Fibroblast of villous mesenchyme (primary cell): ENCODE measurements around the gene ABHD3. TPM values are rescaled to one million over a fixed set of nuclear protein-coding genes. Genes with fewer than 3 reads are reported as not detected.
"Not testable (repeated sequence)": the region's sequence is repeated elsewhere in the genome, so short reads cannot be mapped to it uniquely, and the experiment has no call there.

Experiments used
- DNase-seq: peaks from one replicate; pipeline ENCODE4 v3.0.0-alpha.2; 2010; ENCODE audit warnings: low read depth
- H3K4me3 ChIP-seq: 2 replicates; pipeline ENCODE4 v1.5.1; 2011; ENCODE audit warnings: low read depth, mild to moderate bottlenecking, low read length
- CTCF ChIP-seq: IDR thresholded peaks from 2 replicates; pipeline ENCODE4 v1.5.1; 2012; ENCODE audit warnings: low read depth, mild to moderate bottlenecking, low read length; ENCODE audit not compliant: insufficient read depth
- total RNA-seq: library from RNA; depleted of rRNA; stranded (reverse); fragments of >200 nt; gene quantifications from 2 replicates; pipeline ENCODE4 v1.2.3, GENCODE V29; 2012

ABHD3 gene
- total RNA-seq, 1 donor, result 8.6 TPM

GRCh38 chr18:21733011-21733410 is 28.4 kb upstream of the ABHD3 start:
- no peak overlapping the region for H3K4me3 ChIP-seq
- TF ChIP-seq CTCF, result no peak
- no peak for DNase-seq

GRCh38 chr18:21727702-21728101 is 23.1 kb upstream of the ABHD3 start:
- DNase-seq, result no peak
- no peak overlapping the region for H3K4me3 ChIP-seq
- TF ChIP-seq CTCF, result no peak

- TF ChIP-seq CTCF, result no peak
- H3K4me3 ChIP-seq, result no peak overlapping the region
- DNase-seq, result no peak
Measured at GRCh38 chr18:21725201-21725600, 20.6 kb upstream of the ABHD3 start.

GRCh38 chr18:21722687-21723086 is 18.1 kb upstream of the ABHD3 start:
- no peak for DNase-seq
- no peak overlapping the region for H3K4me3 ChIP-seq
- no peak for TF ChIP-seq CTCF

DNA sequence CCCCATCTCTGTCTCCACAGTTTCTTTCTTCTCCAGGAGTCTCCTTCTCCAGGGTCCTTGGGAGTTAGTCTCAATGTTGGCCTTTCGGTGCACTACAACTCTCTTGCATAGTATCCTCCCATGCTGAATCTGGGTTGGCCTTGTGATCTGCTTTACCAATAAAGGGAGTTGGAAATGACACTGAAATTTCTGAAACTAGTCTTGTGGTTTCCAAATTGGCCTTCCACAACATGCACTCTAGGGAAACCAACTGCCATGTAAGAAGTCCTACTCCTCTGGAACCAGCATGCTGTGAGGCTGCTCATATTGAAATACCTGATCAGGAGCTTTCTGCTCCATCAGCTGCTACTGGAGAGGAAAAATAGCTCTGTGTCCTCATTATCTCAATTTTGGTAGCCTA is 9.9 kb upstream of the ABHD3 start:
- no peak for DNase-seq
- H3K4me3 ChIP-seq, result no peak overlapping the region
- TF ChIP-seq CTCF, result no peak

GRCh38 chr18:21707130-21707529 is 2.6 kb upstream of the ABHD3 start:
- DNase-seq, H3K4me3 ChIP-seq: not testable (repeated sequence)

- TF ChIP-seq CTCF, result no peak
Measured at GRCh38 chr18:21706386-21706865, 1.9 kb upstream of the ABHD3 start.

More at GRCh38 chr18:21706386-21706865, 1.9 kb upstream of the ABHD3 start:
- no peak overlapping the region for H3K4me3 ChIP-seq
- no peak for DNase-seq
